Suprapubic skin (tissue), 4 donors: Measurements from ENCODE around the gene RAPGEF3. TPM values are rescaled to one million over a fixed set of nuclear protein-coding genes. Genes with fewer than 3 reads are reported as not detected.

Experiments used
- DNase-seq, 2 donors: peaks; one replicate each; pipeline ENCODE4 v3.0.0-alpha.2; 2019; ENCODE audit warnings: low spot score in 2 of 2
- H3K27ac ChIP-seq: fragments of 200-600 bp; sonication (generic); one replicate; pipeline ENCODE4 v1.5.1; 2019
- H3K27me3 ChIP-seq: fragments of 200-600 bp; sonication (generic); one replicate; pipeline ENCODE4 v1.5.1; 2019
- H3K36me3 ChIP-seq: fragments of 200-600 bp; sonication (generic); one replicate; pipeline ENCODE4 v1.5.1; 2019
- H3K4me1 ChIP-seq: fragments of 200-600 bp; sonication (generic); one replicate; pipeline ENCODE4 v1.5.1; 2019
- H3K4me3 ChIP-seq: fragments of 200-600 bp; sonication (generic); one replicate; pipeline ENCODE4 v1.5.1; 2019; ENCODE audit warnings: mild to moderate bottlenecking
- H3K9me3 ChIP-seq: fragments of 200-600 bp; sonication (generic); one replicate; pipeline ENCODE4 v1.5.1; 2019
- EP300 ChIP-seq: sonication (generic); formaldehyde crosslinking; IDR thresholded peaks from one replicate; pipeline ENCODE4 v1.6.1; 2017; ENCODE audit warnings: antibody characterized with exemption
- POLR2A ChIP-seq, 2 donors: fragments of 450-650 bp; IDR thresholded peaks; one replicate each; pipeline ENCODE4 v1.6.1; 2017; ENCODE audit warnings: antibody characterized with exemption in 2 of 2, mild to moderate bottlenecking in 2 of 2, moderate library complexity in 2 of 2
- POLR2AphosphoS5 ChIP-seq, 3 donors: sonication (generic); formaldehyde crosslinking; IDR thresholded peaks; one replicate each; pipeline ENCODE4 v1.6.1; 2017; ENCODE audit warnings: antibody characterized with exemption in 3 of 3
- WGBS: methylation state at CpG from one replicate; pipeline ENCODE4 v1.1.5; 2018; 5-methylcytosine and 5-hydroxymethylcytosine counted together
- total RNA-seq, 4 donors: library from RNA; depleted of rRNA; stranded (reverse); fragments of >200 nt; gene quantifications; one replicate each; pipeline ENCODE4 v1.1.0, GENCODE V29; 2016
- TF ChIP-seq, protein P1 (sequence below), 2 donors: fragments of 200-600 bp in 1 of 2; fragments of 450-650 bp in 1 of 2; sonication (generic) in 1 of 2; IDR thresholded peaks; one replicate each; pipeline ENCODE4 v1.5.1; 2016 to 2019; ENCODE audit warnings: antibody characterized with exemption in 2 of 2, mild to moderate bottlenecking in 1 of 2, moderate library complexity in 1 of 2

The RAPGEF3 gene
- total RNA-seq, 4 donors from 2014 or later: 9.3 to 48.9 (median 20.0) TPM

DNA sequence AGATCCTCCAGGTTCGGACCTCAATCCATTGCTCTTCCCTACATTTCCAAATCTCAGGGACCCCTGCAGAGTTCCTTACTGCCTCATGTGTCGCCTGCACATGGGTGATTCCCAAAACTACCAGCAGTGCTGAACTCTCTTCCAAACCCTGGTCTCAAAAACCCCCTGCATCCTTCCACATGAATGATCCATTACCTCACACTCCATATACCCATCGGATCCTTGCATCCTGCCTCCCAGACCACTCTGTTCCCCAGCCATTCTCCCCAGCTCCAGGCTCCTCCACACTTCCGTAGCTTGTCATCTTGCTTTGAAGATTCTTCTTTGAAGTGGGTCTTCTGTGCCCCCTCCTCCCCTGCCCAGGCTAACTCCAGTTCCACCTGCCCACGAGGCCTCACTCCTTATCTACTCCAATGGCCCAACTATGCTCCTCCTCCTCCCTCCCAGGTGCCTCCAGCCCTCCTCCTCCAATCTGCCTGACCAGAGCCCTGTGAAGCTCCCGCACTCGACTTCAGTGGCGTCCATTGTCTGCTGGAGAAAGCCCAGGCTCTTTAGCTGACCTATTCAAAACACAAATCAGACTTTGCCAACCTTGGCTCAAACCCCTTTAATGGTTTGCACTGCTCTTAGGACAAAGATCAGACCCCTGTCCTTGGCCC, 13.8 kb downstream of the RAPGEF3 start:
- H3K36me3 ChIP-seq: peaks cover 4% of the 10 kb centered on the region
- no peak for DNase-seq

DNA sequence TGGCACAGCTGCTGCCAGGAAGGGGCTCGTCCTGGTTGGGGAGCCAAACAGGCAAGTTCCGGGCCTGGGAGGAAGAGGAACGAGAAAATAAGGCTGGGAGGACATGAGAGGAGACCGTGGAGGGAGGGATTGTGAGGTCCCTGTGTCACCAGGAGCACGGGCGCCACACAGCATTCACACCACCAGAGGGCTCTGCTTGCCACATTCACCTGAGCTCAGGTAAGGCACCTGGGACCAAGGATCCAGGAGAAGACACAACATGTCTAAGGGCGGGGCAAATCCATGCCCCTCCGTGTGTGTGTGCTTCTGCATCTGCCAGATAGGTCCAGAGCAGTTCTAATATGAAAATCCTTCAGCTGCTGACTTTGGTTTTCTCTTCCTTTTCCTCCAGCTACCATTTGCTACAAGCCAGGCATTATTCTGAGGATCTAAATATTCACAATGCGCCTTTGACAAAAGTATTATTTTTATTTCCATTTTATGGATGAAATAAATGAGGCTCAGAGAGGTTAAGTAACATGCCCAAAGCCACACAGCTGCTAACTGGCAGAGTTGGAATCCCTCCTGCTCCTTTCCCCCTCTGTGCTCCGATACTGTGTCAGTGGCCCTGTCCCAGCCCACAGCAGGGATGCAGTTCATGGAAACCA, 14.6 kb downstream of the RAPGEF3 start:
- WGBS: 52% methylated on average over 10 of the region's 10 CpGs
- peaks cover 41% of the 10 kb centered on the region for H3K4me1 ChIP-seq

More for the DNA sequence above, 13.8 kb downstream of the RAPGEF3 start:
- H3K4me3 ChIP-seq: no peak overlapping the region
- peaks cover 34% of the 10 kb centered on the region for H3K4me1 ChIP-seq
- TF ChIP-seq POLR2A (IDR thresholded peaks at IDR 0.05): no peak
- TF ChIP-seq, protein P1, sequence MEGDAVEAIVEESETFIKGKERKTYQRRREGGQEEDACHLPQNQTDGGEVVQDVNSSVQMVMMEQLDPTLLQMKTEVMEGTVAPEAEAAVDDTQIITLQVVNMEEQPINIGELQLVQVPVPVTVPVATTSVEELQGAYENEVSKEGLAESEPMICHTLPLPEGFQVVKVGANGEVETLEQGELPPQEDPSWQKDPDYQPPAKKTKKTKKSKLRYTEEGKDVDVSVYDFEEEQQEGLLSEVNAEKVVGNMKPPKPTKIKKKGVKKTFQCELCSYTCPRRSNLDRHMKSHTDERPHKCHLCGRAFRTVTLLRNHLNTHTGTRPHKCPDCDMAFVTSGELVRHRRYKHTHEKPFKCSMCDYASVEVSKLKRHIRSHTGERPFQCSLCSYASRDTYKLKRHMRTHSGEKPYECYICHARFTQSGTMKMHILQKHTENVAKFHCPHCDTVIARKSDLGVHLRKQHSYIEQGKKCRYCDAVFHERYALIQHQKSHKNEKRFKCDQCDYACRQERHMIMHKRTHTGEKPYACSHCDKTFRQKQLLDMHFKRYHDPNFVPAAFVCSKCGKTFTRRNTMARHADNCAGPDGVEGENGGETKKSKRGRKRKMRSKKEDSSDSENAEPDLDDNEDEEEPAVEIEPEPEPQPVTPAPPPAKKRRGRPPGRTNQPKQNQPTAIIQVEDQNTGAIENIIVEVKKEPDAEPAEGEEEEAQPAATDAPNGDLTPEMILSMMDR (IDR thresholded peaks at IDR 0.05): no peak
- no peak for TF ChIP-seq EP300
- no peak for TF ChIP-seq POLR2AphosphoS5 (IDR thresholded peaks at IDR 0.05)
- H3K27me3 ChIP-seq: no peaks in the 10 kb centered on the region
- H3K9me3 ChIP-seq: no peaks in the 10 kb centered on the region
- no peak overlapping the region for H3K27ac ChIP-seq
- 90% methylated on average over 8 of the region's 8 CpGs for WGBS

DNA sequence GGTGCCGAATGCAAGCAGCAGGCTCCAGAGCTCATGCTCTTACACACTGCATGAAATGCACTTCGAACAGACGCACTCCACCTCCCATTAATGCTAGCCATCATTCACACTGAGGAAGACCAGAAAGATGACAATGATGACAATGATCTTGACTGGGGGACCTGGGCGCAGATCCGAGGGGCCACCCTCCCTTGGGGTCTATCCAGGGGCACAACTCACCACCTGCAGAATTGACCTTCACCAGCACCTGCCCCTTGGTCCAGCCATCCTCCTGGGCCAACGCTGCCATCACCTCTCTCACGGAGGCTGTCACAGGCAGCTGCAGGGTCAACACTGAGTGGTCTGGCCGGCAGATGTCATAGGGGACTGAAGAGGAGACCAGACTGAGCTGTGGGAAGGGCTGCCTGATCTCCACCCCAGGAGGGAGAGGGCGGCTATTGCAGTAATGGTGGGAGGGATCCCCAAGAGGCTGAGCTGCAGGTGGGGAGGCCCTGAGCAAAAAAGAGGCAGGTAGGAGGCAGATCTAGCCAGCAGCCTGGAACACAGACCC, 15.3 kb downstream of the RAPGEF3 start:
- WGBS: 87% methylated on average over 7 of the region's 9 CpGs
- H3K27ac ChIP-seq: no peak overlapping the region
- H3K4me1 ChIP-seq: peaks cover 48% of the 10 kb centered on the region
- no peak overlapping the region for H3K4me3 ChIP-seq
- TF ChIP-seq POLR2A (IDR thresholded peaks at IDR 0.05) (no peak), POLR2AphosphoS5 (IDR thresholded peaks at IDR 0.05) (no peak), EP300 (no peak)
- TF ChIP-seq, protein P1 (IDR thresholded peaks at IDR 0.05): no peak
- DNase-seq: no peak
- no peaks in the 10 kb centered on the region for H3K9me3 ChIP-seq
- no peaks in the 10 kb centered on the region for H3K27me3 ChIP-seq
- peaks cover 4% of the 10 kb centered on the region for H3K36me3 ChIP-seq

More for the DNA sequence above, 14.6 kb downstream of the RAPGEF3 start:
- peaks cover 4% of the 10 kb centered on the region for H3K36me3 ChIP-seq
- H3K27ac ChIP-seq: no peak overlapping the region
- no peaks in the 10 kb centered on the region for H3K27me3 ChIP-seq
- H3K4me3 ChIP-seq: no peak overlapping the region
- no peaks in the 10 kb centered on the region for H3K9me3 ChIP-seq
- TF ChIP-seq POLR2A (IDR thresholded peaks at IDR 0.05) (no peak), EP300 (no peak)
- TF ChIP-seq, protein P1 (IDR thresholded peaks at IDR 0.05): peak; percentile 34 to 51
- no peak for DNase-seq

DNA sequence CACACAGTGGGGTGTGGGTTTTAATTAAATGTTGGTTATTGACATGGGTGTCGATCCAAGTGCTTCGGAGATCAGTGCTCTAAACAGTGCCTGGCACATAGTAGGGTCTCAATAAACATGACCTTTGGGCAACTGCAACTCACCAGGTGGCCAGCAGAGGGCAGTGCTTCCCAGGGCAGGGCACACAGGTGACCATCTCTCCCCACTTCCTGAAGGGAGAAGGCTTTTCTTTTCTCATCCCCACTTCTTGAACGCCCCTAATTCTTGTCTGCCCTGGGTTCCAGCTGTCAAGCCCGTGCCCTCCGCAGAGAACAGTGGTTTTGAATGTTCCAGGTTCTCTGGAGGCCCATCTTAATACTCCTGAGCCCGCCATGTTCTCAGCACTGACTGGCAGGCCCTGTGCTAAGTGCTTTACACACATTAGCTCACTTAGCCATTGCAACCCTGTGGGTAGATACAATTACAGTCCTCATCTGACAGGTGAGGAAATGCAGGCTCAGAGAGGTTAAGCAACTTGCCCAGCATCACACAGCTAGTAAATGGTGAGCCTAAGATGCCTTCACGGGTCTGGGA, 16.3 kb downstream of the RAPGEF3 start:
- H3K27ac ChIP-seq: no peak overlapping the region
- H3K4me1 ChIP-seq: peaks cover 58% of the 10 kb centered on the region

More for the DNA sequence above, 16.3 kb downstream of the RAPGEF3 start:
- WGBS: 78% methylated on average over 7 of the region's 7 CpGs
- no peak for DNase-seq
- Histone ChIP-seq H3K36me3 (peaks cover 4% of the 10 kb centered on the region), H3K9me3 (no peaks in the 10 kb centered on the region), H3K27me3 (no peaks in the 10 kb centered on the region), H3K4me3 (no peak overlapping the region)
- no peak for TF ChIP-seq POLR2A (IDR thresholded peaks at IDR 0.05)
- TF ChIP-seq EP300: no peak
- TF ChIP-seq, protein P1 (IDR thresholded peaks at IDR 0.05): peak; percentile 92 to 95
- no peak for TF ChIP-seq POLR2AphosphoS5 (IDR thresholded peaks at IDR 0.05)
